Endothelial cell of hepatic sinusoid (primary cell): ENCODE data around the gene KRT71.

Source experiments
- in situ Hi-C: cut with HindIII; loops from 2 replicates; pipeline ENCODE4 v1.10.0; 2017; ENCODE audit warnings: low sequenced_read_pairs

KRT71 gene

DNA sequence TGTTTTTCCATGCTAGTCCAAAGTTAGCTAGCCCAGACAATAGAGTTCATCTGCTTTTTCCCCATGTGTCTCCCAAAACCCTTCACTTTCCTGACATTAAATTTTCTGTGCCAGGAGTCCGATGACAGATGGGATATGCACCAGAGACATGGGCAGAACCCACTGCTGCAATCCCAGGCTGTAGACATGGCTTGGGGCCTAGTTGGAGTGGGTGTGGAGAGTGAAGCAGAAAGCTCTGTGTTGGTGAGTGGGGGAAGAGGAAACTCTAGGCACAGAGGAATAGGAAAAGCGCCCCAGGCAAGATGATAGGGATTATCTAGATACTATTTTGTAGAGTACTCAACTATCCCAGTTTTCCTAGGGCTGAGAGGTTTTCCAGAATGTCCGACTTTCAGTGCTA, 25.5 kb upstream of the KRT71 start:
- in situ Hi-C loops: loop anchor here (25.0 kb wide), 2 partner anchors 284 to 409 kb away; no protein-coding TSS in a partner anchor

DNA sequence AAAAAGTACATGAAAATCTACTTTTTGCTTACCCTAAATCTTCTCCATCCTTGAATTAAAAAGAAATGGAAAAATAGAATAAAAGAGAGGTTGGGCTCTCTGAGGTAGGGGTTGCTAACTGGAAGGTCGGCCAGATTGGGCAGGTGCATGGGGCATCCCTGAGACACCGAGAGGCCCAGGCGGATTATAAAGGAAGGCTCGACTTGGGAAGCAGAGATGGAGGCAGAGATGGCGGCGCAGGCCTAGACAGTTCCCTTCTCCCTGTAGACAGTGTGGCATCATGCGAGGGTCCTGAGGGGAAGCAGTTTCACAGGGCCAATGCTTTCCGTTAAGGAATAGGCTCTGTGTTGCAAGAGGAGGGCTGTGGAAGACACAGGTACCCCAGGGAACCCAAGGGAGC, 24.4 kb upstream of the KRT71 start:
- in situ Hi-C loops: loop anchor here (25.0 kb wide), 2 partner anchors 285 to 410 kb away; no protein-coding TSS in a partner anchor

DNA sequence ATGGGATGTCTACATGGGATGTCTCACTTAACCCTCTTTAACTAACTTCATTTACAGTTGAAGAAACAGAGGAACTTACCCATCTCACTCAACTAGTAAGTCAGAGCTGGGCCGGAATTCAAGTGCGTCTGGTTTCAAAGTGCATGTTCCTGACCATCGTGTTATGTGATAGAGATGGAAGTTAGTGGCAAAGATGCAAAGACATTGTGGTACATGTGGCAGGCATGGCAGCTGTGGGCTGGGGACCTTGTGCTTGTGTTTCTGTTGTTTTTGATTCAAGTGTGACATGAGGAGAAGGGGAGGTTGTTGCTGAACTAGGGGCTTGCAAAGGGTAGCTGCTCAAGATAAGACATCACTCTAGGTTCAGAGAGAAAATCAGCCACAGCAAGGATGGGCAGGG, 23.0 kb upstream of the KRT71 start:
- in situ Hi-C loops: loop anchor here (25.0 kb wide), 2 partner anchors 286 to 411 kb away; no protein-coding TSS in a partner anchor

DNA sequence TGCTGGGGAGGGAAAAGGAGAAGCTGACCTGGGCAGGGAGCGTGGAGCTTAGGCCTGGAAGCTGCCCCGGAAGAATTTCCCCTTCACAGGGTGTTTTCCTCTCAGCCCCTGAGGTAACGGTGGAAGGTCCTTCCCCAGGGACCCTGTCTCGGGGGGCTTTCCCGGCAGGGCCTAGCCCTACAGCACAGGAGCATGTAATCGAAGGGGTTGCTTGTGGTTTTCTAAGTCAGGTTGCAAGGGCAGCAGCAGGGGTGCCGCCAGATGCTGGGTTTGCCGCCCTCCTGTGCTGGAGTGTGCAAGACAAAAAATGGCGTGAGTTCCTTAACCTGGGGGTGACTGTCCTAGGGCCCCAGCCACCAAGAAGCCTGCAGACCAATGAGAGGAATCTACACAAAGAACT, 22.3 kb upstream of the KRT71 start:
- in situ Hi-C loops: loop anchor here (25.0 kb wide), 2 partner anchors 287 to 412 kb away; no protein-coding TSS in a partner anchor

DNA sequence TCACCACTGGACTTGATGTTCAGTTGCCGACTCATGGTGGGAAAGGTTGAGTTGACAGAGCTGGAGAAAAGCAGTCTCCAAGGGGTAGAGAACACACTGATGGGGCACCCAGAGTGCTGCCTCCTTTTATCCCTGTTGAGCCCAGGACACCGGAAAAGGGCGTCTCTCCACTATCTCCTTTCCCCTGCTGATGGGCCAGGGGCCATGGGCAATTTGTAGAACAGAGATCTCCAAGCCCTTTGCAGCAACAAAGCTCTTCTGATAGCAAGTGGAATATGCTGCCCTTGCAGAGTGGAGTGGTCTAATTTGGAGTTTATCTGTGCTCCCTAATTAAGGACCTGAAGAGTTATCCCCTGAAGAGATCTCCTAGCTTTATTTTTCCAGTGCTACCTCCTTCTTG, 20.8 kb upstream of the KRT71 start, which contains the start of gene KRT74:
TSS of gene KRT74 (minus strand) at position 101 of the 400 bp plus-strand sequence. CDS start at position 35, 66 bp downstream.
- in situ Hi-C loops: loop anchor here (5.0 kb wide), 1 partner anchor 91 kb away; no protein-coding TSS in a partner anchor

DNA sequence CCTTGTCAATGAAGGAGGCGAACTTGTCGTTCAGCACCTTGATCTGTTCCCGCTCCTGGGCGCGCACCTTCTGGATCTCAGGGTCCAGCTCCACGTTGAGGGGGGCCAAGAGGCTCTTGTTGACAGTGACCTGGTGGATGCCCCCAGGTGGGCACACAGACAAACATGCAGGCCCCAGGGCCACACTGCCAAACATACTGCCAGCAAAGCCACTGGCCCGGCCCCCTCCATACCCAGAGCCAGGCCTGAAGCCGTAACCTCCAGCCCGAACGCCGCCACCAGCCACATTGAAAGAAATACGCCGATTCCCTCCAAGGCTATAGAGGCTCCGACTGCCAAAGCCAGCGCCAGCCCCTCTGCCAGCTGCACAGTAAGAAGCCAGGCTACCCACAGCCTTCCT, 20.4 kb upstream of the KRT71 start:
- in situ Hi-C loops: loop anchor here (5.0 kb wide), 1 partner anchor 91 kb away; no protein-coding TSS in a partner anchor

DNA sequence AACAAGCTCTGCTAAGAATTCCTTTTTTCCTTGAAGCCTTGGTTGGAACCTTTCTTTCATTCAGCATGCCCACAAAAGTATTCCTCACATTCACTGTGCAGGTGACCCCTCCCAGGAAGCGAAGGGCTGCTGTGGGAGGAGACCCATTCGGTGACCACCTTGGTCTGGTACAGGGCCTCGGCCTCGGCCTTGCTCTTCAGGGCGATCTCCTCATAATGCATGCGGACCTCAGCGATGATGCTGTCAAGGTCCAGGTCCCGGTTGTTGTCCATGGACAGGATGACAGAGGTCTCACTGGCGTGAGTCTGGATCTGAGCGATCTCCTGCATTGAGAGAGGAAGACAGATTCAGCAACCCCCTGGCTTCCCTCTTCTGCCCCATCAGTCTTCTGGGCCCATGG, 17.6 kb upstream of the KRT71 start:
- in situ Hi-C loops: loop anchor here (5.0 kb wide), 1 partner anchor 88 kb away; no protein-coding TSS in a partner anchor

DNA sequence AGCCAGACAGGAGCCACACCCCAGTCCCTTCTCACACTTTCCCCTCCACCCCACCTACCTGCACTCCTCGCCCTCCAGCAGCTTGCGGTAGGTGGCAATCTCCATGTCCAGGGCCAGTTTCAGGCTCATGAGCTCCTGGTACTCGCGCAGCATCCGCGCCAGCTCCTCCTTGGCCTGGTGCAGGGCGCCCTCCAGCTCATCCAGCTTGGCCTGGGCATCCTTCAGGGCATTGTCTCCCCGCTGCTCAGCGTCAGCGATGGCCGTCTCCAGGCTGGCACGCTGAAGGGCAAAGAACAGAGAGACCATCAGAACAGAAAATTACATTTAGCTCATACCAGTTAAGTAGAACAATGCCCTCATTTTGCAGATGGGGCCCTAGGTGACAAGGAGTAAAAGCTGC, 15.2 kb upstream of the KRT71 start:
- in situ Hi-C loops: loop anchor here (5.0 kb wide), 1 partner anchor 46 kb away; the partner anchor contains the start of gene KRT5

DNA sequence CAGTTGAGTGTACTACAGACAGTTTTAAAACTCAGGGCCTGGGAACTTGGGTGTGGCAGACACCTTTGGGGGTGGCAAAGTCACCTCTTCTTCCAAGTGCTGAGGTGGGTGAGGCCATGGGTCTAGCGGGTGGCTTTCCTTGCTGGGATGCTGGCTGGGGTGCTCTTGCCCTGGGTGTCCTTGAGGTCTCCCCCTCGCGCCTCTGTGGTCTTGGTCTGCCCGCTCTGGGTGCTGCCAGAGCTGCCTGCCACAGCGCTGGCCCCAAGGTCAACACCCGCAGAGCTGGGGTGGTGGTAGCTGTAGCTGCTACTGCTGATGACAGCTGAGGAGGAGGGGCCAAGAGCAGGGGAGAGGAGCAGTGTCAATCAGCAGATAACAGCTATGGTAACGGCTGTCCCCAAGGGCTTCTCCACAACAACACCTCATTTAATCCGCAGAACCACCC, 13.9 kb upstream of the KRT71 start:
- in situ Hi-C loops: loop anchor here (5.0 kb wide), 1 partner anchor 45 kb away; the partner anchor contains the start of gene KRT5

DNA sequence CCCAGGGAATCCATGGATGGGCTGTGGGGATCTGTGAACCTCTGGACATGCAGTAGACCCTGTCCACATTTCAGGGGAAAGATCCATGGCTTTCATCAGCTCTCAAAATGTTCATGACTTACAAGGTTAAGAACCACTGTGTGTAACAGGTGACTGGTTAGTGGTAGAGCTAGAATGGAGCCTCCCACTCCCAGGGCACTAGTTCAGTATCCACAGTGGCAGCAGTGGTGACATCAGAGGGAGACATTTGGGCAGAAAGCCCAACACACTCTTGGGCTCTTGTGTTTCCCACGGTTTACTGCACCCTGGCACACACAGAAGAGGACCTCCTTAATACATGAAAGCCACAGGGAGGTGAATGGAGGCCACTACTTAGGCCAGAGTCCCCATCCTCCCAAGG, 11.6 kb upstream of the KRT71 start:
- in situ Hi-C loops: no loop called here

DNA sequence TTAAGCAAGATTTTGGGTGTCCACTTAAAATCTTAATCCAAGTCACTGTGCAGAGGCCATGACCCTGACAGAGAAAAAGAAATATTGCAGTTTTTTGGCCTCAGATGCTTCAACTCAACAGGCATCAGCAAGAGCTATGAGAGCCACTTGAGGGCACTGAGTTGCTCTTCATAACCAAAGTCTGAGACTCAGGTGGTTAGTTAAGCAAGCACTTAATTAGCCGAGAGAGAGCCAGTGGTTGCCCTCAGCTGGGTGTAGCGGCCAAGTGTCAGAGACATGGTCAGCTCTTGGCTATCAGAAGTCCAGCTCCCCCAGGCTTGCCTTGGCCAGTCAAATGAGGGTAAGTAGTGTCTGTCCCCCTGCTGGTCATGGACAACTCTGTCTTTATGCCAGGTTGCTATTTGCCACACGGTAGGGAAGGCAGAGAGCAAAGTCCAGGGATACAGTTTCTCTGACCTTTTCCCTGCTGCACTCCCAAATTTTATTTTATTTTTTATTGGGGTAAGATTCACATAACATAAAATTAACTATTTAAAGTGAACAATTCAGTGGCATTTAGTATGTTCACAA, 9.0 kb upstream of the KRT71 start:
- in situ Hi-C loops: no loop called here

DNA sequence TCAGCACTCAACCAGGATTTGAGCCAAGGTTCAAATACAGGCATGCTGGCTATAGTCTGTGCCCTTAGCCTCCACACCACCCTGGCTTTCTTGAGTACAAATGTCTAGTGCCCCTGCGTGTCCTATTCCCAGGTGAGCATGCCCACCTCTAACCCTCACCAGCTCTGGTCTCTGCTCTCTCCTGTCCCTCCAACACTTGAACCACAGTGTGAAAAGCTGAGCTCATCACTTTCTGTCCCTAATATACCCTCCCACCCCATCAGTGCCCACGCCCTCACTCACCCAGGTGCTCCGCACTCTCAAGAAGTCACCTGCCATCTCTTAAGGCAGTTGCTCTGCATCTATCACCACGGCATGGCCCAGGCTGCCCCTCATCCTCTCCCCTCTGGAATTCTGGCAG, 7.0 kb upstream of the KRT71 start:
- in situ Hi-C loops: no loop called here

DNA sequence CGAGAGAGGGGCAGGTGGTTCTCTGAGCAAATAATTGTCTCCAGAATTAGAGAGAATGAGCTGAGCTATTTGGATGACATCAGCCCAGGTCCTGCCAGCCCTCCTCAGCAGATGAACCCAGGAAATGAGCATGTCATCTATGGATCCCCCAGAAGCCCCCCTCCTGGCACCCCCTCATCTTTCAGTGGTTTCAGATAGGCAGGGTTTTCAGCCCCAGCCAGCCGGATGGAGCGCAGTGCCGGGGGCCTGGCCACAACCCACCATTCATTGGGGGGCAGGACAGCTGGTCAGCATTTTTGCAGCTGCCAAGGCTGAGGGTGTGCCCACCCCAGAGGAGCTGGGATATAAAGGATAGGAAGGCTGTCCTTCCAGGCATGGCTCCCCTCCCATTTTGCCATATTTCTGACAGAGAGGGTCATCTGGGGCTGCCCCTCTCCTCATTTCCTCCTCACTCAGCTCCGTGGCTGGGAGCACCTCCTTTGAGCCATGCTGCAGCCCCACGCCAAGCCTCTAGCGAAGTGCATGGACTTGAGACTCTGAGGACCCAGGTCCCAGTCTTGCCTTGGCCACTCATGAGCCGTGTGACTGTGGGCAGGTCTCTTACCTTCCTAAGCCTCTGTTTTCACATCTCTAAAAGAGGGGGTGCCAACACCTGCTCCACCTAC, 6.0 kb upstream of the KRT71 start:
- in situ Hi-C loops: no loop called here

DNA sequence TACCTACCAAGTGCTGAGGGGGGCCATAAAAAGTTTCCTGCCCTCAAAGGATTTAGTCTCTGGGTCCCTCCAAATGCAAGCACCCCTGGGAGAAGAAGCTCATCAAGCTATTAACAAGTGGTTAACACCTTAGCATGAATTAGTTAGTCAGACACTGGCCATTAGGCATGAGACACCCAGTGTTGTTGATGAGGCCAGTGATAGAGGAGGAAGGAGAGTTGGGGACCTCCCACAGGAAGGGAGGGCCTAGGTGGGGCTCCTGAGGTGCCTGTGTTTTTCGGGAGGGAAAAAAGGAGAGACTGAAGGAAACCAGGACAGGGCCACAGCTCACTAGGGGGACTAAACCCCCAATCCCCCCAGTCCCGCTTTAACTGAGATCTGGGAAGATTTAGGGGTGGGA, 4.5 kb upstream of the KRT71 start:
- in situ Hi-C loops: no loop called here

DNA sequence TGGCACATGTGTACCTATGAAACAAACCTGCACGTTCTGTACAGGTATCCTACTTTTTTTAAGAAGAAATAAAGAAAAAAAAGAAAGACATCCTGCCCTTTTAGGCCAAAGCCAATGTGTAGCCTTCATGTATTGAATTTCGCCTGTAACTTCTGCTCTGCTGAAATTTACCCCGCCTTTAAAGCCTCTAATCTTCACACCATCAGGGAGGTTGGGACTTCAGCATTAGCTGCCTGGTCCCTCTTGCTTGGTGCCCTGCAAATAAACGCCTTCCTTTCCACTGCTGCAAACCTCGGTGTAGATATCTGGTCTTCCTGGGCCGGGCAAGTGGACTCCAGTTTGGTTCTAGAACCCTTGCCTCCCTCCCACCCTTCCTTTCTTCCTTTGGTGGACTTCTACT, 2.6 kb upstream of the KRT71 start:
- in situ Hi-C loops: no loop called here

DNA sequence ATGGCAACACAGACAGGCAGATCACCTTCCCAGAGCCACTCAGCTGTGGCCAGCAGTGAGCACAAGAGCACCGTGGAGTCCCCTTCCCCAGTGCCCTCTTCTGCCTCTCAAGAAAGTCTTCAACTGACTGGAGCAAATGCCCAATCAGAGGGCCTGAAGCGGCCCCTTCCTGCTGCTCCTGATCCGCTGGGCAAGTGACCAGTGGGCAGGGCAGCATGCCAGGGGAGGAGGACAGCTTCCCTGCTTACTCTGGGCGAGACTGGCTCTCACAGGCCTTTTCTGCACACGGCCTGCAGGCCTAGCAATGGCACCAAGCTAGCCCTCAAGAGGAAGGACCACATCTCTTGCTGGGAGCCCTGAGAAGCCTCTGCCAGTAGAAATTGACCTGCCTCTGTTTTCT, 890 bp downstream of the KRT71 start:
- in situ Hi-C loops: no loop called here

DNA sequence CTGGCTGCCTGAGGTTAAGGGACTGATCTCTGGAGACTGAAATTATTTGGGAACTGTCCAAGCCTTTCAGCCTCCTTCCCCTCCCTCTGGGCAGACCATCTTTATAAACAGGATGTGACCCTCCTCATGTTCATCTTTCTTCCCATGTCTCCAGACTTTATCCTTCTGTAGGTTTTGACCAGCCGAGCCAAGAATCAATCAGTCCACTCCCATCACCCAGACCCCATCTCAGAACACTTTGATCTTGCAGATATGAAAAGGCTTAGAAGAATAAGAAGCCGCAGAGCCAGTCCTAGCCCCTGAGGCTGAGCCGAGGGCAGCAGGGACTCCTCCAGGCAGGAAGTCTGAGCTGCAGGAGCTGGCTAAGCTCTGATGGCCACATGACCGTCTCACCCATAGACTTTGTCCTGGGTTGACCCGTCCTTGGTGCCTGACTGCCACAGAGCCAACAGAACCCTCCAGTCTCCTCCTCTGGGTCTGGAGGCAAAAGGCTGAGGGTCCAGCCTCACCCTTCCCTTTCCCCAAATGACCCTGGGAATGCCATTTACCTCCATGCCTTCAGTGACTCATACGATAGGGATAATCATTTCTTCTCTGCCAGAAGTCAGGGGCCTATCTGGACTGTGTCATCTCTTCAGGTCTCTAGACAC, 1.6 kb downstream of the KRT71 start:
- in situ Hi-C loops: no loop called here

DNA sequence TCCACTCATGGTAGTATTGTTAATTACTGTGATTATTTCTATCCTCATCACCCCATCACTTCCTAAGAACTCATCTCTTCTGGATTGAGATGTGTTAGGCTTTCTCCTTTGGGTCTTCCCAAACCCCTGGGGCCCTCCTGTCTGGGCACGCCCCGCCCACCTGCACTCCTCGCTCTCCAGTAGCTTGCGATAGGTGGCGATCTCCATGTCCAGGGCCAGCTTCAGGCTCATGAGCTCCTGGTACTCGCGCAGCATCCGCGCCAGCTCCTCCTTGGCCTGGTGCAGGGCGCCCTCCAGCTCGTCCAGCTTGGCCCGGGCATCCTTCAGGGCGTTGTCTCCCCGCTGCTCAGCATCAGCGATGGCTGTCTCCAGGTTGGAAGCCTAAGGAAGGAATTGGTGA, 6.8 kb downstream of the KRT71 start:
- in situ Hi-C loops: no loop called here

DNA sequence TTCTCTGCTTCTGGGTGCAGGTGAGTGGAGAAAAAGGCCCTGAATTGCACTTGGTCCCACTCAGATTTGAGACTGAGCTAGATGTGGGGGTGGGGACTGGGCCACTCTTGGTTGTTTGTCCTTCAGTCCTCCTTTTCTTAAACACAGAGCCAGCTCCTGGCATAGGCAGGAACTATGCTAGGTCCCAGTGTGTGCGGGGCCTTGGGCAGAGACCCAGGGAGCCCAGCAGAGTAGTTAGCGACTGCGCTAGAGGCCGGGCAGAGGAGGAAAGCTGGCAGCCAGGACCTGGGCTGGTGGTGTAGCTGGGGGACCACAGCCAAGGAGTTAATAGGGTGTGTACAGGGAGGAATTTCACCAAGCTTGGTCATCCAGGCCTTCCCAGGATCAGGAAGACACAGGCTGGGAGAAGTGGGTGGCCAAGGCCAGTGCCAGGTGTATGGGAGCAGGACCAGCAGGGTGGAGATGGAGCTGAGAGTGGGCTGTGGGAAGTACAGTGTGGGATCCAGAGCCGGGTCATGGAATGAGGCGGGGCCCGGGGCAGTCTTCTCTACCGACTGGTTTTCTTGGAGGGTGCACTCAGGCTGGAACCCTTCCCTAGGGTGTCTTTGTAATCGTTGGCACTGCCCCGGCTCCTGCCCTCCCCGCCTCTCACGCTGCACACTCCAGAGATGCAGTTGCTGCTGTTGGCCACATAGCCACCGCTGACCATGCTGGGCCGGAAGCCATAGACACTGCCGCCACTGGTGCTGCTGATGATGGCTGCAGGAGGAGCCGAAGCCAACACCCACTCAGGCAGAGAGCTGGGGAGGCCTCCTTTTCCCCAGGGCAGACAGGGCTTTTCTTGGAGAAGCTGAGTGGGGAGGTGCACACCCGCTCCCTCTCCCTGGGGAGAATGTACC, 8.7 kb downstream of the KRT71 start:
- in situ Hi-C loops: no loop called here

DNA sequence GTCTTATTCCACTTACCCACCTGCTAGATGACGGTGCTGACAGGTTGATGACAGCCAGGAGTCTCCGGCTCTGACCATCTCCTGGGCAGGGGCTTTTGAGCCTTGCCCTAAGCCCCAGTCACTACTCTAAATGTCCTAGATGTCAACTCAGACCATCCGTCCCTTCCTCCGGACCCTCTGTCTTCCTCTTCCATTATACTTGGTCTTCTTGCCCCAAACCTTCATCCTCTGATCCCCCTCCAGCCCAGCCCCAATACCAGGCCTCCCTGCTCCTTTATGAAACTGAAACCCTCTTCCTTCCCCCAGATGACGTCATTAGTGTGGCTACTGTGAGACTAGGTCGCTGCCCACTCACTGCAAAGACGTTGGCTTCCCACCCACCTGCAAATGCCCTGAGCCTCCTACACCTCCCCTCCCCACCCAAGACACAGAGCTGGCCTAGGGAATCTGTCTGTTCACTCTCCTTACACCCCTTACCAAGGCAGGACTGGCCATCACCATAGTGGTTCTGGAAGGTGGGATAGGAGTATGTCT, 10.1 kb downstream of the KRT71 start:
- in situ Hi-C loops: no loop called here
